Measurements from ENCODE around the gene BRIP1.

Gene BRIP1

GRCh38 chr17:61808442-61808841, 54.9 kb downstream of the BRIP1 start:
- H3K36me3 ChIP-seq (ENCODE audit: control insufficient read depth, insufficient read depth, low read length) = no peaks in the 10 kb centered on the region

GRCh38 chr17:61806936-61807335, 56.4 kb downstream of the BRIP1 start:
- WGBS, 2 experiments = 83 to 89% methylated on average over 1 of the region's 1 CpG
- no peaks in the 10 kb centered on the region for H3K4me1 ChIP-seq (ENCODE audit: control insufficient read depth, insufficient read depth, low read length)
- H3K4me3 ChIP-seq (ENCODE audit: insufficient read depth, low read depth, low read length) = no peak overlapping the region
- no peaks in the 10 kb centered on the region for H3K36me3 ChIP-seq (ENCODE audit: control insufficient read depth, insufficient read depth, low read length)
- no peaks in the 10 kb centered on the region for H3K9me3 ChIP-seq (ENCODE audit: control insufficient read depth, low read length)
- no peaks in the 10 kb centered on the region for H3K27me3 ChIP-seq (ENCODE audit: control insufficient read depth, insufficient read depth, low read length, poor library complexity, severe bottlenecking)
- no peak overlapping the region for H3K27ac ChIP-seq (ENCODE audit: insufficient read depth, low read depth, low read length, poor library complexity, severe bottlenecking)

More at GRCh38 chr17:61808442-61808841, 54.9 kb downstream of the BRIP1 start:
- Histone ChIP-seq H3K4me1 (ENCODE audit: control insufficient read depth, insufficient read depth, low read length) (no peaks in the 10 kb centered on the region), H3K4me3 (ENCODE audit: insufficient read depth, low read depth, low read length) (no peak overlapping the region), H3K27me3 (ENCODE audit: control insufficient read depth, insufficient read depth, low read length, poor library complexity, severe bottlenecking) (no peaks in the 10 kb centered on the region), H3K9me3 (ENCODE audit: control insufficient read depth, low read length) (no peaks in the 10 kb centered on the region), H3K27ac (ENCODE audit: insufficient read depth, low read depth, low read length, poor library complexity, severe bottlenecking) (peak overlapping the region; percentile 11)
- 96 to 97% methylated on average over 6 of the region's 8 CpGs for WGBS, 2 experiments

- H3K9me3 ChIP-seq (ENCODE audit: control insufficient read depth, low read length) = no peaks in the 10 kb centered on the region
- 80 to 92% methylated on average over 5 to 6 of the region's 7 CpGs for WGBS, 2 experiments
Observed at GRCh38 chr17:61806081-61806828, 57.1 kb downstream of the BRIP1 start.

GRCh38 chr17:61805399-61805798, 57.9 kb downstream of the BRIP1 start:
- Histone ChIP-seq H3K27me3 (ENCODE audit: control insufficient read depth, insufficient read depth, low read length, poor library complexity, severe bottlenecking) (no peaks in the 10 kb centered on the region), H3K27ac (ENCODE audit: insufficient read depth, low read depth, low read length, poor library complexity, severe bottlenecking) (no peak overlapping the region), H3K4me1 (ENCODE audit: control insufficient read depth, insufficient read depth, low read length) (no peaks in the 10 kb centered on the region), H3K4me3 (ENCODE audit: insufficient read depth, low read depth, low read length) (no peak overlapping the region), H3K9me3 (ENCODE audit: control insufficient read depth, low read length) (no peaks in the 10 kb centered on the region), H3K36me3 (ENCODE audit: control insufficient read depth, insufficient read depth, low read length) (no peaks in the 10 kb centered on the region)
- 80% methylated on average over 1 of the region's 1 CpG for WGBS, 2 experiments

More at GRCh38 chr17:61806081-61806828, 57.1 kb downstream of the BRIP1 start:
- Histone ChIP-seq H3K36me3 (ENCODE audit: control insufficient read depth, insufficient read depth, low read length) (no peaks in the 10 kb centered on the region), H3K4me3 (ENCODE audit: insufficient read depth, low read depth, low read length) (no peak overlapping the region), H3K27ac (ENCODE audit: insufficient read depth, low read depth, low read length, poor library complexity, severe bottlenecking) (no peak overlapping the region), H3K27me3 (ENCODE audit: control insufficient read depth, insufficient read depth, low read length, poor library complexity, severe bottlenecking) (no peaks in the 10 kb centered on the region), H3K4me1 (ENCODE audit: control insufficient read depth, insufficient read depth, low read length) (no peaks in the 10 kb centered on the region)

- no peaks in the 10 kb centered on the region for H3K36me3 ChIP-seq (ENCODE audit: control insufficient read depth, insufficient read depth, low read length)
- H3K4me1 ChIP-seq (ENCODE audit: control insufficient read depth, insufficient read depth, low read length) = no peaks in the 10 kb centered on the region
- H3K27me3 ChIP-seq (ENCODE audit: control insufficient read depth, insufficient read depth, low read length, poor library complexity, severe bottlenecking) = no peaks in the 10 kb centered on the region
- no peaks in the 10 kb centered on the region for H3K9me3 ChIP-seq (ENCODE audit: control insufficient read depth, low read length)
- no peak overlapping the region for H3K27ac ChIP-seq (ENCODE audit: insufficient read depth, low read depth, low read length, poor library complexity, severe bottlenecking)
- no peak overlapping the region for H3K4me3 ChIP-seq (ENCODE audit: insufficient read depth, low read depth, low read length)
- WGBS, 2 experiments = no CpG with 5 or more reads among the region's 1 CpG
Observed at GRCh38 chr17:61803796-61804195, 59.5 kb downstream of the BRIP1 start.

- H3K4me3 ChIP-seq (ENCODE audit: insufficient read depth, low read depth, low read length) = no peak overlapping the region
- H3K36me3 ChIP-seq (ENCODE audit: control insufficient read depth, insufficient read depth, low read length) = no peaks in the 10 kb centered on the region
- H3K27ac ChIP-seq (ENCODE audit: insufficient read depth, low read depth, low read length, poor library complexity, severe bottlenecking) = no peak overlapping the region
- WGBS, 2 experiments = 88 to 89% methylated on average over 6 of the region's 6 CpGs
- no peaks in the 10 kb centered on the region for H3K27me3 ChIP-seq (ENCODE audit: control insufficient read depth, insufficient read depth, low read length, poor library complexity, severe bottlenecking)
- no peaks in the 10 kb centered on the region for H3K9me3 ChIP-seq (ENCODE audit: control insufficient read depth, low read length)
- no peaks in the 10 kb centered on the region for H3K4me1 ChIP-seq (ENCODE audit: control insufficient read depth, insufficient read depth, low read length)
Observed at GRCh38 chr17:61803216-61803615, 60.1 kb downstream of the BRIP1 start.

- no peaks in the 10 kb centered on the region for H3K27me3 ChIP-seq (ENCODE audit: control insufficient read depth, insufficient read depth, low read length, poor library complexity, severe bottlenecking)
- WGBS, 2 experiments = 88 to 90% methylated on average over 1 of the region's 1 CpG
- peaks cover 5% of the 10 kb centered on the region for H3K36me3 ChIP-seq (ENCODE audit: control insufficient read depth, insufficient read depth, low read length)
- H3K9me3 ChIP-seq (ENCODE audit: control insufficient read depth, low read length) = no peaks in the 10 kb centered on the region
- H3K27ac ChIP-seq (ENCODE audit: insufficient read depth, low read depth, low read length, poor library complexity, severe bottlenecking) = no peak overlapping the region
- H3K4me1 ChIP-seq (ENCODE audit: control insufficient read depth, insufficient read depth, low read length) = no peaks in the 10 kb centered on the region
- no peak overlapping the region for H3K4me3 ChIP-seq (ENCODE audit: insufficient read depth, low read depth, low read length)
Observed at GRCh38 chr17:61799812-61800484, 63.4 kb downstream of the BRIP1 start.

- Histone ChIP-seq H3K27ac (ENCODE audit: insufficient read depth, low read depth, low read length, poor library complexity, severe bottlenecking) (no peak overlapping the region), H3K9me3 (ENCODE audit: control insufficient read depth, low read length) (no peaks in the 10 kb centered on the region), H3K4me3 (ENCODE audit: insufficient read depth, low read depth, low read length) (no peak overlapping the region), H3K36me3 (ENCODE audit: control insufficient read depth, insufficient read depth, low read length) (peaks cover 5% of the 10 kb centered on the region), H3K4me1 (ENCODE audit: control insufficient read depth, insufficient read depth, low read length) (no peaks in the 10 kb centered on the region), H3K27me3 (ENCODE audit: control insufficient read depth, insufficient read depth, low read length, poor library complexity, severe bottlenecking) (no peaks in the 10 kb centered on the region)
- WGBS, 2 experiments = 97 to 100% methylated on average over 1 to 2 of the region's 2 CpGs
Observed at GRCh38 chr17:61797283-61797682, 66.0 kb downstream of the BRIP1 start.

- no peaks in the 10 kb centered on the region for H3K27me3 ChIP-seq (ENCODE audit: control insufficient read depth, insufficient read depth, low read length, poor library complexity, severe bottlenecking)
- H3K27ac ChIP-seq (ENCODE audit: insufficient read depth, low read depth, low read length, poor library complexity, severe bottlenecking) = no peak overlapping the region
- H3K9me3 ChIP-seq (ENCODE audit: control insufficient read depth, low read length) = no peaks in the 10 kb centered on the region
- H3K36me3 ChIP-seq (ENCODE audit: control insufficient read depth, insufficient read depth, low read length) = peaks cover 12% of the 10 kb centered on the region
- no peak overlapping the region for H3K4me3 ChIP-seq (ENCODE audit: insufficient read depth, low read depth, low read length)
- WGBS, 2 experiments = 92 to 100% methylated on average over 2 of the region's 2 CpGs
- no peaks in the 10 kb centered on the region for H3K4me1 ChIP-seq (ENCODE audit: control insufficient read depth, insufficient read depth, low read length)
Observed at GRCh38 chr17:61795546-61795945, 67.8 kb downstream of the BRIP1 start.

GRCh38 chr17:61794792-61795191, 68.5 kb downstream of the BRIP1 start:
- 79 to 100% methylated on average over 1 of the region's 1 CpG for WGBS, 2 experiments

More at GRCh38 chr17:61794792-61795191, 68.5 kb downstream of the BRIP1 start:
- no peaks in the 10 kb centered on the region for H3K27me3 ChIP-seq (ENCODE audit: control insufficient read depth, insufficient read depth, low read length, poor library complexity, severe bottlenecking)
- H3K9me3 ChIP-seq (ENCODE audit: control insufficient read depth, low read length) = no peaks in the 10 kb centered on the region
- no peak overlapping the region for H3K27ac ChIP-seq (ENCODE audit: insufficient read depth, low read depth, low read length, poor library complexity, severe bottlenecking)
- no peak overlapping the region for H3K4me3 ChIP-seq (ENCODE audit: insufficient read depth, low read depth, low read length)
- H3K4me1 ChIP-seq (ENCODE audit: control insufficient read depth, insufficient read depth, low read length) = no peaks in the 10 kb centered on the region
- H3K36me3 ChIP-seq (ENCODE audit: control insufficient read depth, insufficient read depth, low read length) = peaks cover 12% of the 10 kb centered on the region

All from ectodermal cell (in vitro differentiated cells).